ENCODE data around the gene PTS.
A peak's percentile ranks its signal among the peaks of the same experiment; 100 is the strongest.

PTS gene

GRCh38 chr11:112267188-112267591 is 41.0 kb downstream of the PTS start:
- DNase-seq: no peak

DNA sequence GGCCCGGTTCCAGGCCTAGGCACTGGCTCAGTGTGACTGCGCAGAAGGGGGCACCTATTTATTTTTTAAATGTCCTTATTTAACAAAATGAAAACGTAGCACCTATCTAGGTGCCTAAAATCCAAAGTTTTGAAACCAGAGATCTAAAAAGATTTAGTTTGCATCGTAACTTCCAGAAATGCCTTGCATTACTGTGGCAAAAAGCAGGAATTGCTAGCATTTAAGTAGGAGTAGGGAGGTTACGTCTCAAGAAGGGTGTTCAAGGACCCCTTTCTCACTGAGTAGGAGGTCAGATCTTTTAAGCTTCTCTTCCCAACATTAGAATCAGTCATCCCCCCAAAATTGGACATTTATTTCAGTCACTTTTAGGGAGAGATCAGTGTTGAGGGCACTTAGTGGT is 42.2 kb downstream of the PTS start:
- no peak for DNase-seq

- DNase-seq: no peak
These were observed 42.9 kb downstream of the PTS start for GRCh38 chr11:112269139-112269538.

- DNase-seq: no peak
These were observed 44.4 kb downstream of the PTS start for GRCh38 chr11:112270551-112271180.

DNA sequence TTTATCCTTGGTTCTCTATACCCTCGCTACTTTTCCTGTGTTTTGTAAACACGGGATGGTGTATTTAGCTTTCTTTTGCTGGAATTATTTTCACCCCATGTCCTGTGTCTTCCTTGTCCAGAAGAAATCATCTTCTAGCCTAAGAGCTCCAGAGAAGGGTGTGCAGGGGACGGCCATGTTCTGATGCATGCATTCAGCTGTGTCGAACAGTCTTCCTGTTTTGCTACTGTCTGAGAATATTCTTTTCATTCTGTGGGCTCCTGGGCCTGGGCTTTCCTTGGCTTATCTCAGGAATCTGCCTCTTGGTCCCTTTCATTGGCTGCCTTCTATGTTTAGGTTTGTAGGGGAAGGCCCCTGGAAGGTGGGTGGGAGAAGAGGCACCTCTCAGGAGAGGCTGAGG is 45.0 kb downstream of the PTS start:
- DNase-seq: no peak

DNA sequence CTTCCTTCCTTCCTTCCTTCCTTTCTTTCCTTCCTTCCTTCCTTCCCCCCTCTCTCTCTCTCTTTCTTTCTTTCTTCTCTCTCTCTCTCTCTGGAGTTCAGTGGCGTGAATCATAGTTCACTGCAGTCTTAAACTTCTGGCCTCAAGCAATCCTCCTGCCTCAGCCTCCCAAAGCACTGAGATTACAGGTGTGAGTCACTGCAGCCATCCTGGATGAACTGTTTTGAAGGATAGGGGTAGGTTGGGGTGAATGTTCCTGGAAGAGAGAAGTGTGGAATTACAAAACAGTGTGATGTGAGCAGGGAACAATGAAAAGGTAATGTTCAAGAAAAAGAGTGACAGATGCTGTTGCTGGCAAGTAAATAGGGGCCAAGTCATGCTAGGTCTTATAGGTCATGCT is 46.8 kb downstream of the PTS start:
- no peak for DNase-seq

- DNase-seq: no peak
These were observed 48.0 kb downstream of the PTS start for GRCh38 chr11:112274007-112274783.

GRCh38 chr11:112277029-112277428 is 50.8 kb downstream of the PTS start:
- no peak for DNase-seq

- DNase-seq: no peak
These were observed 51.7 kb downstream of the PTS start for GRCh38 chr11:112277941-112278340.

- no peak for DNase-seq
These were observed 52.6 kb downstream of the PTS start for GRCh38 chr11:112278803-112279202.

- peak; percentile 69 to 75 for DNase-seq
These were observed 53.7 kb downstream of the PTS start for GRCh38 chr11:112279901-112280267.

DNA sequence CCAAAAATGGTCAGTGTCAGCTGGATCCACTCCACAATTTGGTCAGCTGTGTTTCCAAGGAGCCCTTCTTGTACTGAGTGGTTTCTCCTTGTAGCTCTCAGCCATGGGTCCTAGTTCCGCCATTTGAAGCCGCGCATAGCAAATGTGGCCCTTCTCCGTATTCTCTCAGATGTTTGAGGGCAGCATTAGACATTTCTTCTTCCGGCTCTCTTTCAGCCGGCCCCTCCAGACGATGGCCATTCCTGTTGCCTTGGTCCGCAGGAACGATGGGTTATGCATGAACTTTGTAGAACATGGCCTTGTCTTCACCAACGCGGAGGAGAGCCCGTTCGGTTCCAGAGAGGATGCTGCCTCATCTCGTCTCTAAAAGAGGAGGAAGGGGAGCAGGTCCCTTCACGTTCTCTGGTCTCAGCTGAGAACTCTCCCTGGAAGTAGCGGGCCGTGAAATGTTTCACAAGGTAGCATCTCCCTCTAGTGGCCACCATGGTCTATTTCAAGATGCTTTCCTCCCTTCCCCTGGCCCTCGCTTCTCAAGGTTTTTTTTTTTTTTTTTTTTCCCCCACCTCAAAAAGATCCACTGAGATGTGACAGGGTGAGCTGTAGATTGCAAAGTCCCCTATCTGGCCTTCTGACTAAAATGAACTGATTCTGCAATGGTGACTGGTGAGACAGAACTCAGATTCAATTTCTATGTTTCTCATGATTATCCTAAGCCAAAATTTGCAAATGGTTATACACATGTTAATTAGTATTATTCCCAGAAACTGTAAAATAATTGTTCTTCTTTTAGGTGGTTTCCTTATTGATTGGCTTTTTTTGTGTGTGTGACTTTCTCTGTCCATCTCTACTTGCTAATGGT is 54.3 kb downstream of the PTS start:
- DNase-seq: peak; percentile 71

DNA sequence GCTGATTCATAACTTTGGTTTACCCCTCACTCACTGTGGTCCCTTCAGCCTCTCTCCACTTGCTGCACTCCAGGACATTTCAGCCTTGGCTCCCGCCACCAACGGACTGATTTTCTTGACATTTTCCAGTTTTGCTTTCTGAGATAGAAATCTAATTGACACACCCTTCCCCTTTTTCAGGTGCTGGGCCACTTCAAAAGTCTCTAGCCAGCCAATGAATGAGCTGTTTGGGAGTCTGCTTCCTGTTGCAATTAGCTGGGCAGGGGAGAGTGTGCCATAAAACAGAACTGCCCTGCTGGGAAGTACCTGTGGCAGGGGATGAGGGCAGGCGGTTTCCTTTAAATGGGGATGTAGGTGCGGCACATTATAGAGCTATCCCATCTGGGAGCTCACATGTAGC is 55.5 kb downstream of the PTS start:
- no peak for DNase-seq
